Dendritic cell treated with granulocyte-macrophage colony-stimulating factor and Interleukin-4, amounts not matched to agents 40 ng/mL and 50 ng/mL, for 4 days (primary cell): ENCODE measurements around the gene CTU2.

Experiments
- H3K27ac Mint-ChIP-seq: one replicate; pipeline ENCODE4 v1.8.0; 2022; ENCODE audit warnings: mild to moderate bottlenecking, mixed read lengths
- H3K27me3 Mint-ChIP-seq: one replicate; pipeline ENCODE4 v1.8.0; 2022; ENCODE audit warnings: mild to moderate bottlenecking, mixed read lengths
- H3K36me3 Mint-ChIP-seq: one replicate; pipeline ENCODE4 v1.8.0; 2022; ENCODE audit warnings: low read depth, mixed read lengths
- H3K4me1 Mint-ChIP-seq: one replicate; pipeline ENCODE4 v1.8.0; 2022; ENCODE audit warnings: low read depth, mixed read lengths
- H3K4me3 Mint-ChIP-seq: one replicate; pipeline ENCODE4 v1.8.0; 2022; ENCODE audit warnings: mild to moderate bottlenecking, moderate library complexity, mixed read lengths
- H3K9me3 Mint-ChIP-seq: one replicate; pipeline ENCODE4 v1.8.0; 2022; ENCODE audit warnings: mixed read lengths
- intact Hi-C: fragments of 100-400 bp; cut with micrococcal nuclease; formaldehyde crosslinking; loops from one replicate; pipeline ENCODE4 v1.15.0; 2022

The CTU2 gene

GRCh38 chr16:88705076-88705684 lies 1.1 kb upstream of the CTU2 start:
- H3K4me3 Mint-ChIP-seq: peak overlapping the region; percentile 93
- peaks cover 50% of the 10 kb centered on the region for H3K36me3 Mint-ChIP-seq
- H3K27ac Mint-ChIP-seq: peak overlapping the region; percentile 89
- H3K27me3 Mint-ChIP-seq: no peaks in the 10 kb centered on the region
- intact Hi-C loops: loop anchor here (10.0 kb wide), 1 partner anchor 110 kb away; no protein-coding TSS in a partner anchor
- no peaks in the 10 kb centered on the region for H3K9me3 Mint-ChIP-seq
- peaks cover 69% of the 10 kb centered on the region for H3K4me1 Mint-ChIP-seq

GRCh38 chr16:88705801-88706228 lies 488 bp upstream of the CTU2 start:
- no peaks in the 10 kb centered on the region for H3K27me3 Mint-ChIP-seq
- peak overlapping the region; percentile 93 for H3K4me3 Mint-ChIP-seq
- intact Hi-C loops: loop anchor here (2.0 to 10.0 kb wide), 2 partner anchors 55 to 111 kb away; partner anchors contain the start of gene CYBA
- H3K36me3 Mint-ChIP-seq: peaks cover 50% of the 10 kb centered on the region
- H3K27ac Mint-ChIP-seq: peak overlapping the region; percentile 89
- peaks cover 68% of the 10 kb centered on the region for H3K4me1 Mint-ChIP-seq
- no peaks in the 10 kb centered on the region for H3K9me3 Mint-ChIP-seq

GRCh38 chr16:88706965-88707826 lies 893 bp downstream of the CTU2 start:
- peak overlapping the region; percentile 76 for H3K4me3 Mint-ChIP-seq
- intact Hi-C loops: loop anchor here (2.0 to 10.0 kb wide), 2 partner anchors 56 to 112 kb away; partner anchors contain the start of gene CYBA
- peaks cover 58% of the 10 kb centered on the region for H3K4me1 Mint-ChIP-seq
- H3K9me3 Mint-ChIP-seq: no peaks in the 10 kb centered on the region
- H3K27me3 Mint-ChIP-seq: no peaks in the 10 kb centered on the region
- H3K36me3 Mint-ChIP-seq: peaks cover 48% of the 10 kb centered on the region
- H3K27ac Mint-ChIP-seq: peak overlapping the region; percentile 89

- Mint-ChIP-seq H3K27ac (peak overlapping the region; percentile 54), H3K27me3 (no peaks in the 10 kb centered on the region), H3K4me1 (peaks cover 27% of the 10 kb centered on the region), H3K9me3 (no peaks in the 10 kb centered on the region), H3K36me3 (peaks cover 58% of the 10 kb centered on the region), H3K4me3 (no peak overlapping the region)
- intact Hi-C loops: no loop called here
These were observed 4.3 kb downstream of the CTU2 start for GRCh38 chr16:88710556-88710955.

GRCh38 chr16:88711750-88712340 lies 5.5 kb downstream of the CTU2 start:
- intact Hi-C loops: no loop called here
- no peaks in the 10 kb centered on the region for H3K27me3 Mint-ChIP-seq
- peaks cover 25% of the 10 kb centered on the region for H3K4me1 Mint-ChIP-seq
- no peak overlapping the region for H3K4me3 Mint-ChIP-seq
- H3K27ac Mint-ChIP-seq: no peak overlapping the region
- H3K9me3 Mint-ChIP-seq: no peaks in the 10 kb centered on the region
- H3K36me3 Mint-ChIP-seq: peaks cover 70% of the 10 kb centered on the region

- intact Hi-C loops: no loop called here
These were observed 6.2 kb downstream of the CTU2 start for GRCh38 chr16:88712362-88712979.

GRCh38 chr16:88713054-88713453 lies 6.8 kb downstream of the CTU2 start:
- Mint-ChIP-seq H3K9me3 (no peaks in the 10 kb centered on the region), H3K4me3 (no peak overlapping the region), H3K4me1 (peaks cover 14% of the 10 kb centered on the region), H3K27me3 (no peaks in the 10 kb centered on the region), H3K36me3 (peaks cover 82% of the 10 kb centered on the region), H3K27ac (no peak overlapping the region)
- intact Hi-C loops: no loop called here

More at GRCh38 chr16:88712362-88712979, 6.2 kb downstream of the CTU2 start:
- Mint-ChIP-seq H3K9me3 (no peaks in the 10 kb centered on the region), H3K4me3 (no peak overlapping the region), H3K27ac (no peak overlapping the region), H3K27me3 (no peaks in the 10 kb centered on the region), H3K4me1 (peaks cover 19% of the 10 kb centered on the region), H3K36me3 (peaks cover 76% of the 10 kb centered on the region)

- peaks cover 89% of the 10 kb centered on the region for H3K36me3 Mint-ChIP-seq
- no peak overlapping the region for H3K4me3 Mint-ChIP-seq
- intact Hi-C loops: no loop called here
- no peaks in the 10 kb centered on the region for H3K27me3 Mint-ChIP-seq
- H3K4me1 Mint-ChIP-seq: peaks cover 14% of the 10 kb centered on the region
- H3K9me3 Mint-ChIP-seq: no peaks in the 10 kb centered on the region
- H3K27ac Mint-ChIP-seq: no peak overlapping the region
These were observed 7.5 kb downstream of the CTU2 start for GRCh38 chr16:88713568-88714419.

GRCh38 chr16:88714420-88715302 lies 8.4 kb downstream of the CTU2 start:
- H3K27me3 Mint-ChIP-seq: no peaks in the 10 kb centered on the region
- peaks cover 17% of the 10 kb centered on the region for H3K4me1 Mint-ChIP-seq
- H3K9me3 Mint-ChIP-seq: no peaks in the 10 kb centered on the region
- peaks cover 94% of the 10 kb centered on the region for H3K36me3 Mint-ChIP-seq
- H3K27ac Mint-ChIP-seq: no peak overlapping the region
- intact Hi-C loops: no loop called here
- H3K4me3 Mint-ChIP-seq: no peak overlapping the region

GRCh38 chr16:88715312-88716190 lies 9.2 kb downstream of the CTU2 start:
- no peak overlapping the region for H3K4me3 Mint-ChIP-seq
- H3K27me3 Mint-ChIP-seq: no peaks in the 10 kb centered on the region
- peaks cover 94% of the 10 kb centered on the region for H3K36me3 Mint-ChIP-seq
- H3K4me1 Mint-ChIP-seq: peaks cover 20% of the 10 kb centered on the region
- intact Hi-C loops: no loop called here
- no peaks in the 10 kb centered on the region for H3K9me3 Mint-ChIP-seq
- H3K27ac Mint-ChIP-seq: no peak overlapping the region

- Mint-ChIP-seq H3K9me3 (no peaks in the 10 kb centered on the region), H3K4me1 (peaks cover 17% of the 10 kb centered on the region), H3K27me3 (no peaks in the 10 kb centered on the region), H3K4me3 (no peak overlapping the region), H3K36me3 (peaks cover 94% of the 10 kb centered on the region), H3K27ac (no peak overlapping the region)
- intact Hi-C loops: no loop called here
These were observed 9.9 kb downstream of the CTU2 start for GRCh38 chr16:88716201-88716600.

- no peaks in the 10 kb centered on the region for H3K9me3 Mint-ChIP-seq
- H3K4me1 Mint-ChIP-seq: peaks cover 17% of the 10 kb centered on the region
- intact Hi-C loops: no loop called here
- H3K36me3 Mint-ChIP-seq: peaks cover 96% of the 10 kb centered on the region
- H3K27me3 Mint-ChIP-seq: no peaks in the 10 kb centered on the region
- no peak overlapping the region for H3K4me3 Mint-ChIP-seq
- no peak overlapping the region for H3K27ac Mint-ChIP-seq
These were observed 10.3 kb downstream of the CTU2 start for GRCh38 chr16:88716601-88717001.
